ENCODE data around the gene RSRC1.

GRCh38 chr3:158185711-158186110, 75.8 kb downstream of the RSRC1 start:
- TF ChIP-seq, protein P1, sequence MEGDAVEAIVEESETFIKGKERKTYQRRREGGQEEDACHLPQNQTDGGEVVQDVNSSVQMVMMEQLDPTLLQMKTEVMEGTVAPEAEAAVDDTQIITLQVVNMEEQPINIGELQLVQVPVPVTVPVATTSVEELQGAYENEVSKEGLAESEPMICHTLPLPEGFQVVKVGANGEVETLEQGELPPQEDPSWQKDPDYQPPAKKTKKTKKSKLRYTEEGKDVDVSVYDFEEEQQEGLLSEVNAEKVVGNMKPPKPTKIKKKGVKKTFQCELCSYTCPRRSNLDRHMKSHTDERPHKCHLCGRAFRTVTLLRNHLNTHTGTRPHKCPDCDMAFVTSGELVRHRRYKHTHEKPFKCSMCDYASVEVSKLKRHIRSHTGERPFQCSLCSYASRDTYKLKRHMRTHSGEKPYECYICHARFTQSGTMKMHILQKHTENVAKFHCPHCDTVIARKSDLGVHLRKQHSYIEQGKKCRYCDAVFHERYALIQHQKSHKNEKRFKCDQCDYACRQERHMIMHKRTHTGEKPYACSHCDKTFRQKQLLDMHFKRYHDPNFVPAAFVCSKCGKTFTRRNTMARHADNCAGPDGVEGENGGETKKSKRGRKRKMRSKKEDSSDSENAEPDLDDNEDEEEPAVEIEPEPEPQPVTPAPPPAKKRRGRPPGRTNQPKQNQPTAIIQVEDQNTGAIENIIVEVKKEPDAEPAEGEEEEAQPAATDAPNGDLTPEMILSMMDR (IDR thresholded peaks at IDR 0.05), result no peak
- no peak for TF ChIP-seq EZH2 (IDR thresholded peaks at IDR 0.05; ENCODE audit: borderline replicate concordance, insufficient read depth, low read depth, low read length, poor library complexity, severe bottlenecking)
